WTC11 (cell line): Measurements from ENCODE around the gene ARAP3. TPM values are rescaled to one million over a fixed set of nuclear protein-coding genes. Genes with fewer than 3 reads are reported as not detected.
A peak's percentile ranks its signal among the peaks of the same experiment; 100 is the strongest.

Source experiments
- ATAC-seq: fragments of 200-7000 bp; cut with Tn5 transposase; 2 replicates; pipeline ENCODE4 v1.10.0; 2021; ENCODE audit warnings: mild to moderate bottlenecking, moderate library complexity
- CTCF ChIA-PET: fragments of 300-600 bp; sonication (Branson Sonifier 250); formaldehyde crosslinking; loops from one replicate; lab custom pipeline; 2021; ENCODE audit warnings: antibody characterized with exemption; lab: Charles Lee
- POLR2A ChIA-PET: fragments of 350-600 bp; sonication (Branson Sonifier 250); formaldehyde crosslinking; loops from one replicate; lab custom pipeline; 2021; ENCODE audit warnings: antibody characterized with exemption; lab: Charles Lee
- DNase-seq: peaks from one replicate; pipeline ENCODE4 v3.0.0; 2021; ENCODE audit warnings: low spot score
- H3K27ac Mint-ChIP-seq: 2 replicates; pipeline ENCODE4 v1.8.0; 2021; ENCODE audit warnings: mixed read lengths
- H3K27me3 Mint-ChIP-seq: 2 replicates; pipeline ENCODE4 v1.8.0; 2021; ENCODE audit warnings: low read depth, mild to moderate bottlenecking, moderate library complexity, mixed read lengths
- H3K36me3 Mint-ChIP-seq: 2 replicates; pipeline ENCODE4 v1.8.0; 2021; ENCODE audit warnings: mixed read lengths
- H3K4me1 Mint-ChIP-seq: 2 replicates; pipeline ENCODE4 v1.8.0; 2022; ENCODE audit warnings: mixed read lengths
- H3K4me3 Mint-ChIP-seq: 2 replicates; pipeline ENCODE4 v1.8.0; 2021; ENCODE audit warnings: mild to moderate bottlenecking, moderate library complexity, mixed read lengths
- H3K9me3 Mint-ChIP-seq: 2 replicates; pipeline ENCODE4 v1.8.0; 2021; ENCODE audit warnings: mixed read lengths
- ESRRA ChIP-seq: sonication (generic); formaldehyde crosslinking; IDR thresholded peaks from 2 replicates; pipeline ENCODE4 v1.8.1; 2022; ENCODE audit warnings: mild to moderate bottlenecking, missing genetic modification reagents, borderline replicate concordance
- ETV6 ChIP-seq: sonication (generic); formaldehyde crosslinking; IDR thresholded peaks from 2 replicates; pipeline ENCODE4 v1.8.1; 2022; ENCODE audit warnings: mild to moderate bottlenecking, missing genetic modification reagents
- GRHL2 ChIP-seq: fragments of 250-450 bp; sonication (Bioruptor Pico); IDR thresholded peaks from 2 replicates; pipeline ENCODE4 v1.8.0; 2022; ENCODE audit warnings: mild to moderate bottlenecking, moderate library complexity; ENCODE audit not compliant: insufficient replicate concordance, severe bottlenecking
- KAT7 ChIP-seq: sonication (generic); formaldehyde crosslinking; IDR thresholded peaks from 2 replicates; pipeline ENCODE4 v1.8.1; 2023; ENCODE audit warnings: missing genetic modification reagents, mild to moderate bottlenecking, borderline replicate concordance
- MXD4 ChIP-seq: fragments of 250-450 bp; sonication (Bioruptor Pico); IDR thresholded peaks from 2 replicates; pipeline ENCODE4 v1.8.0; 2021; ENCODE audit warnings: mild to moderate bottlenecking, moderate library complexity, borderline replicate concordance
- NFATC4 ChIP-seq: fragments of 250-450 bp; sonication (Bioruptor Pico); IDR thresholded peaks from 2 replicates; pipeline ENCODE4 v1.9.0; 2021; ENCODE audit warnings: mild to moderate bottlenecking
- SMAD3 ChIP-seq: sonication (generic); formaldehyde crosslinking; IDR thresholded peaks from 2 replicates; pipeline ENCODE4 v1.8.0; 2022; ENCODE audit warnings: missing genetic modification reagents, mild to moderate bottlenecking, borderline replicate concordance
- TCF7 ChIP-seq: sonication (generic); formaldehyde crosslinking; IDR thresholded peaks from 2 replicates; pipeline ENCODE4 v1.8.0; 2022; ENCODE audit warnings: mild to moderate bottlenecking, low read depth, missing genetic modification reagents, moderate library complexity
- TEAD1 ChIP-seq: sonication (generic); formaldehyde crosslinking; IDR thresholded peaks from 2 replicates; pipeline ENCODE4 v1.8.0; 2022; ENCODE audit warnings: mild to moderate bottlenecking, missing genetic modification reagents
- ZNF232 ChIP-seq: sonication (generic); formaldehyde crosslinking; IDR thresholded peaks from 2 replicates; pipeline ENCODE4 v1.8.0; 2022; ENCODE audit warnings: mild to moderate bottlenecking, missing genetic modification reagents
- ZNF263 ChIP-seq: sonication (generic); formaldehyde crosslinking; IDR thresholded peaks from 2 replicates; pipeline ENCODE4 v1.8.1; 2022; ENCODE audit warnings: low read depth, mild to moderate bottlenecking, moderate library complexity, missing genetic modification reagents
- ZNF416 ChIP-seq: fragments of 250-450 bp; sonication (Bioruptor Pico); IDR thresholded peaks from 2 replicates; pipeline ENCODE4 v1.9.0; 2021; ENCODE audit warnings: mild to moderate bottlenecking, inconsistent platforms
- total RNA-seq: library from RNA; stranded (reverse); gene quantifications from 3 replicates; pipeline ENCODE4 v1.2.3, GENCODE V29; 2021
- TF ChIP-seq, protein P1 (sequence below): sonication (generic); formaldehyde crosslinking; IDR thresholded peaks from 2 replicates; pipeline ENCODE4 v1.8.1; 2022; ENCODE audit warnings: missing genetic modification reagents, borderline replicate concordance
- TF ChIP-seq, protein P2 (sequence below): fragments of 250-450 bp; sonication (Bioruptor Pico); conservative IDR thresholded peaks from 2 replicates; pipeline ENCODE4 v1.9.0; 2021; ENCODE audit warnings: mild to moderate bottlenecking
- TF ChIP-seq, protein P3 (sequence below): fragments of 250-450 bp; sonication (Bioruptor Pico); IDR thresholded peaks from 2 replicates; pipeline ENCODE4 v1.9.0; 2021; ENCODE audit warnings: mild to moderate bottlenecking, borderline replicate concordance
- TF ChIP-seq, protein P4 (sequence below): sonication (generic); formaldehyde crosslinking; IDR thresholded peaks from 2 replicates; pipeline ENCODE4 v1.8.0; 2022; ENCODE audit warnings: missing genetic modification reagents
- TF ChIP-seq, protein P5 (sequence below): sonication (generic); formaldehyde crosslinking; IDR thresholded peaks from 2 replicates; pipeline ENCODE4 v1.8.1; 2023; ENCODE audit warnings: mild to moderate bottlenecking, missing genetic modification reagents
- TF ChIP-seq, protein P6 (sequence below): sonication (generic); formaldehyde crosslinking; IDR thresholded peaks from 2 replicates; pipeline ENCODE4 v1.8.0; 2022; ENCODE audit warnings: mild to moderate bottlenecking, missing genetic modification reagents
- TF ChIP-seq, protein P7 (sequence below): fragments of 250-450 bp; sonication (Bioruptor Pico); IDR thresholded peaks from 2 replicates; pipeline ENCODE4 v1.8.0; 2021; ENCODE audit warnings: mild to moderate bottlenecking

The ARAP3 gene
- total RNA-seq, 1 experiment from 2014 or later: 60.4 TPM

DNA sequence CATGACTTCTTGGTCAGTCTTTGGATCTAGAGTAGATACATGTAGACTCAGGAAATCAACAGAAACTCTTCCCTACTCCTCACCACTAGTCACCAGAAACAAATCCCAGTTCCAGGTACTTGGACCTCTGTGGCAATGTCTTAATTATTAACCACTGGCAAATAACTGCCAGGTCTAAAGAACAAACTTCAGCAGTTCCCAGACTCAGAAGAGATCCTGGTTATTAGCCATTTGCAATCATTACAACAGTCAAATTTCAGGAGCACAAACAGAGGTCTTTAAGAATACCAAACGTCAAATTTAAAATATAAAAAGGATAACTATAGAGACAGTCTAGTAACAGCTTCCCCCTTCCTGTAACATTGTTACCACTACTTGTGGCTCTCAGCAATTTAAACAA lies 73.5 kb downstream of the ARAP3 start:
- no peak for DNase-seq
- Mint-ChIP-seq H3K27me3 (no peaks in the 10 kb centered on the region), H3K4me1 (peaks cover 30% of the 10 kb centered on the region), H3K4me3 (no peak overlapping the region), H3K36me3 (peaks cover 2% of the 10 kb centered on the region; the same call in 1 of the 2 replicates), H3K27ac (peak overlapping the region; percentile 6), H3K9me3 (no peaks in the 10 kb centered on the region)
- ChIA-PET CTCF (interaction anchor here (1.9 to 2.3 kb wide), 3 partner anchors 11 to 45 kb away, joined by 6 to 14 read pairs (median 9); partner anchors contain the start of gene DIAPH1), POLR2A (no interaction called here)
- no peak for ATAC-seq
- TF ChIP-seq, protein P1, sequence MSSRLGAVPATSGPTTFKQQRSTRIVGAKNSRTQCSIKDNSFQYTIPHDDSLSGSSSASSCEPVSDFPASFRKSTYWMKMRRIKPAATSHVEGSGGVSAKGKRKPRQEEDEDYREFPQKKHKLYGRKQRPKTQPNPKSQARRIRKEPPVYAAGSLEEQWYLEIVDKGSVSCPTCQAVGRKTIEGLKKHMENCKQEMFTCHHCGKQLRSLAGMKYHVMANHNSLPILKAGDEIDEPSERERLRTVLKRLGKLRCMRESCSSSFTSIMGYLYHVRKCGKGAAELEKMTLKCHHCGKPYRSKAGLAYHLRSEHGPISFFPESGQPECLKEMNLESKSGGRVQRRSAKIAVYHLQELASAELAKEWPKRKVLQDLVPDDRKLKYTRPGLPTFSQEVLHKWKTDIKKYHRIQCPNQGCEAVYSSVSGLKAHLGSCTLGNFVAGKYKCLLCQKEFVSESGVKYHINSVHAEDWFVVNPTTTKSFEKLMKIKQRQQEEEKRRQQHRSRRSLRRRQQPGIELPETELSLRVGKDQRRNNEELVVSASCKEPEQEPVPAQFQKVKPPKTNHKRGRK (CRISPR knock-in tag): no peak
- TF ChIP-seq TCF7 (no peak), KAT7 (CRISPR knock-in tag) (no peak), ZNF263 (no peak), NFATC4 (no peak), GRHL2 (CRISPR knock-in tag) (no peak), TEAD1 (CRISPR knock-in tag) (no peak), ESRRA (CRISPR knock-in tag) (no peak), ETV6 (CRISPR knock-in tag) (no peak), MXD4 (no peak), SMAD3 (CRISPR knock-in tag) (no peak), ZNF416 (CRISPR knock-in tag) (no peak), ZNF232 (CRISPR knock-in tag) (no peak)
- TF ChIP-seq, protein P2, sequence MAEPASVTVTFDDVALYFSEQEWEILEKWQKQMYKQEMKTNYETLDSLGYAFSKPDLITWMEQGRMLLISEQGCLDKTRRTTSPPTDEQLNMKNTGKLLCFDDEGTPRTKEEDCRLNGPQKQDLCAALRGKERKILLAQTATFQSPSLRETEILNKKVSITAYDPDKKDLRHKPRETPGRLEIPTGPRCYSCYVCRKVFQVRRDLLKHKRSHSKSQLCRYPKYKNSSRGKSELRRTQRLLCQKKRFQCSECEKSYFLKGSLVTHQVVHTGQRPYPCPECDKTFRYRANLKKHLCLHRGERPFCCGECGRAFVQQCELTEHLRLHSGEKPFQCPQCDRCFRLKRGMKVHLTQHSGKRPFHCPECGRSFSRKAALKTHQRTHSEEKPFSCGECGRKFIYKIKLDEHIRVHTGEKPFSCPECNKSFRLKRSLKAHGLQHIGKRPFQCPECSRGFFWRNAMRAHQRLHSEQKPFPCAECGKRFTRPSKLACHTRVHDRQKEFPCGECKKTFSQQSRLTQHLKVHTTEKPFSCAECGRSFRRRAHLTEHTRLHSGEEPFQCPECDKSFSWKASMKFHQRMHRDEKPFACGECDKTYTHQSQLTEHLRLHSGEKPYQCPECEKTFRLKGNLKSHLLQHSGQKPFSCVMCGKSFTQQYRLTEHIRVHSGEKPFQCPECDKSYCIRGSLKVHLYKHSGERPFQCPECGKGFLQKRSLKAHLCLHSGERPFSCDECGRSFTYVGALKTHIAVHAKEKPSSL: no peak
- TF ChIP-seq, protein P3, sequence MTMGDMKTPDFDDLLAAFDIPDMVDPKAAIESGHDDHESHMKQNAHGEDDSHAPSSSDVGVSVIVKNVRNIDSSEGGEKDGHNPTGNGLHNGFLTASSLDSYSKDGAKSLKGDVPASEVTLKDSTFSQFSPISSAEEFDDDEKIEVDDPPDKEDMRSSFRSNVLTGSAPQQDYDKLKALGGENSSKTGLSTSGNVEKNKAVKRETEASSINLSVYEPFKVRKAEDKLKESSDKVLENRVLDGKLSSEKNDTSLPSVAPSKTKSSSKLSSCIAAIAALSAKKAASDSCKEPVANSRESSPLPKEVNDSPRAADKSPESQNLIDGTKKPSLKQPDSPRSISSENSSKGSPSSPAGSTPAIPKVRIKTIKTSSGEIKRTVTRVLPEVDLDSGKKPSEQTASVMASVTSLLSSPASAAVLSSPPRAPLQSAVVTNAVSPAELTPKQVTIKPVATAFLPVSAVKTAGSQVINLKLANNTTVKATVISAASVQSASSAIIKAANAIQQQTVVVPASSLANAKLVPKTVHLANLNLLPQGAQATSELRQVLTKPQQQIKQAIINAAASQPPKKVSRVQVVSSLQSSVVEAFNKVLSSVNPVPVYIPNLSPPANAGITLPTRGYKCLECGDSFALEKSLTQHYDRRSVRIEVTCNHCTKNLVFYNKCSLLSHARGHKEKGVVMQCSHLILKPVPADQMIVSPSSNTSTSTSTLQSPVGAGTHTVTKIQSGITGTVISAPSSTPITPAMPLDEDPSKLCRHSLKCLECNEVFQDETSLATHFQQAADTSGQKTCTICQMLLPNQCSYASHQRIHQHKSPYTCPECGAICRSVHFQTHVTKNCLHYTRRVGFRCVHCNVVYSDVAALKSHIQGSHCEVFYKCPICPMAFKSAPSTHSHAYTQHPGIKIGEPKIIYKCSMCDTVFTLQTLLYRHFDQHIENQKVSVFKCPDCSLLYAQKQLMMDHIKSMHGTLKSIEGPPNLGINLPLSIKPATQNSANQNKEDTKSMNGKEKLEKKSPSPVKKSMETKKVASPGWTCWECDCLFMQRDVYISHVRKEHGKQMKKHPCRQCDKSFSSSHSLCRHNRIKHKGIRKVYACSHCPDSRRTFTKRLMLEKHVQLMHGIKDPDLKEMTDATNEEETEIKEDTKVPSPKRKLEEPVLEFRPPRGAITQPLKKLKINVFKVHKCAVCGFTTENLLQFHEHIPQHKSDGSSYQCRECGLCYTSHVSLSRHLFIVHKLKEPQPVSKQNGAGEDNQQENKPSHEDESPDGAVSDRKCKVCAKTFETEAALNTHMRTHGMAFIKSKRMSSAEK (CRISPR knock-in tag): no peak
- TF ChIP-seq, protein P4, sequence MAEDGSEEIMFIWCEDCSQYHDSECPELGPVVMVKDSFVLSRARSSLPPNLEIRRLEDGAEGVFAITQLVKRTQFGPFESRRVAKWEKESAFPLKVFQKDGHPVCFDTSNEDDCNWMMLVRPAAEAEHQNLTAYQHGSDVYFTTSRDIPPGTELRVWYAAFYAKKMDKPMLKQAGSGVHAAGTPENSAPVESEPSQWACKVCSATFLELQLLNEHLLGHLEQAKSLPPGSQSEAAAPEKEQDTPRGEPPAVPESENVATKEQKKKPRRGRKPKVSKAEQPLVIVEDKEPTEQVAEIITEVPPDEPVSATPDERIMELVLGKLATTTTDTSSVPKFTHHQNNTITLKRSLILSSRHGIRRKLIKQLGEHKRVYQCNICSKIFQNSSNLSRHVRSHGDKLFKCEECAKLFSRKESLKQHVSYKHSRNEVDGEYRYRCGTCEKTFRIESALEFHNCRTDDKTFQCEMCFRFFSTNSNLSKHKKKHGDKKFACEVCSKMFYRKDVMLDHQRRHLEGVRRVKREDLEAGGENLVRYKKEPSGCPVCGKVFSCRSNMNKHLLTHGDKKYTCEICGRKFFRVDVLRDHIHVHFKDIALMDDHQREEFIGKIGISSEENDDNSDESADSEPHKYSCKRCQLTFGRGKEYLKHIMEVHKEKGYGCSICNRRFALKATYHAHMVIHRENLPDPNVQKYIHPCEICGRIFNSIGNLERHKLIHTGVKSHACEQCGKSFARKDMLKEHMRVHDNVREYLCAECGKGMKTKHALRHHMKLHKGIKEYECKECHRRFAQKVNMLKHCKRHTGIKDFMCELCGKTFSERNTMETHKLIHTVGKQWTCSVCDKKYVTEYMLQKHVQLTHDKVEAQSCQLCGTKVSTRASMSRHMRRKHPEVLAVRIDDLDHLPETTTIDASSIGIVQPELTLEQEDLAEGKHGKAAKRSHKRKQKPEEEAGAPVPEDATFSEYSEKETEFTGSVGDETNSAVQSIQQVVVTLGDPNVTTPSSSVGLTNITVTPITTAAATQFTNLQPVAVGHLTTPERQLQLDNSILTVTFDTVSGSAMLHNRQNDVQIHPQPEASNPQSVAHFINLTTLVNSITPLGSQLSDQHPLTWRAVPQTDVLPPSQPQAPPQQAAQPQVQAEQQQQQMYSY (CRISPR knock-in tag): no peak
- TF ChIP-seq, protein P5, sequence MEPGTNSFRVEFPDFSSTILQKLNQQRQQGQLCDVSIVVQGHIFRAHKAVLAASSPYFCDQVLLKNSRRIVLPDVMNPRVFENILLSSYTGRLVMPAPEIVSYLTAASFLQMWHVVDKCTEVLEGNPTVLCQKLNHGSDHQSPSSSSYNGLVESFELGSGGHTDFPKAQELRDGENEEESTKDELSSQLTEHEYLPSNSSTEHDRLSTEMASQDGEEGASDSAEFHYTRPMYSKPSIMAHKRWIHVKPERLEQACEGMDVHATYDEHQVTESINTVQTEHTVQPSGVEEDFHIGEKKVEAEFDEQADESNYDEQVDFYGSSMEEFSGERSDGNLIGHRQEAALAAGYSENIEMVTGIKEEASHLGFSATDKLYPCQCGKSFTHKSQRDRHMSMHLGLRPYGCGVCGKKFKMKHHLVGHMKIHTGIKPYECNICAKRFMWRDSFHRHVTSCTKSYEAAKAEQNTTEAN: no peak
- TF ChIP-seq, protein P6, sequence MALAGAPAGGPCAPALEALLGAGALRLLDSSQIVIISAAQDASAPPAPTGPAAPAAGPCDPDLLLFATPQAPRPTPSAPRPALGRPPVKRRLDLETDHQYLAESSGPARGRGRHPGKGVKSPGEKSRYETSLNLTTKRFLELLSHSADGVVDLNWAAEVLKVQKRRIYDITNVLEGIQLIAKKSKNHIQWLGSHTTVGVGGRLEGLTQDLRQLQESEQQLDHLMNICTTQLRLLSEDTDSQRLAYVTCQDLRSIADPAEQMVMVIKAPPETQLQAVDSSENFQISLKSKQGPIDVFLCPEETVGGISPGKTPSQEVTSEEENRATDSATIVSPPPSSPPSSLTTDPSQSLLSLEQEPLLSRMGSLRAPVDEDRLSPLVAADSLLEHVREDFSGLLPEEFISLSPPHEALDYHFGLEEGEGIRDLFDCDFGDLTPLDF: no peak
- TF ChIP-seq, protein P7, sequence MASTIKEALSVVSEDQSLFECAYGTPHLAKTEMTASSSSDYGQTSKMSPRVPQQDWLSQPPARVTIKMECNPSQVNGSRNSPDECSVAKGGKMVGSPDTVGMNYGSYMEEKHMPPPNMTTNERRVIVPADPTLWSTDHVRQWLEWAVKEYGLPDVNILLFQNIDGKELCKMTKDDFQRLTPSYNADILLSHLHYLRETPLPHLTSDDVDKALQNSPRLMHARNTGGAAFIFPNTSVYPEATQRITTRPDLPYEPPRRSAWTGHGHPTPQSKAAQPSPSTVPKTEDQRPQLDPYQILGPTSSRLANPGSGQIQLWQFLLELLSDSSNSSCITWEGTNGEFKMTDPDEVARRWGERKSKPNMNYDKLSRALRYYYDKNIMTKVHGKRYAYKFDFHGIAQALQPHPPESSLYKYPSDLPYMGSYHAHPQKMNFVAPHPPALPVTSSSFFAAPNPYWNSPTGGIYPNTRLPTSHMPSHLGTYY (CRISPR knock-in tag): no peak
